Cardiac fibroblast (primary cell): ENCODE measurements around the gene DEK.
A peak's percentile ranks its signal among the peaks of the same experiment; 100 is the strongest.

ENCODE experiments used
- DNase-seq, 2 donors: peaks; one replicate each; pipeline versions ENCODE4 v3.0.0 to v3.0.0-alpha.2; 2010; ENCODE audit warnings: low read depth in 2 of 2
- H3K4me3 ChIP-seq, 2 donors: replicated peaks in 1 of 2; 1 replicate in 1 of 2; 2 replicates in 1 of 2; pipeline ENCODE4 v1.5.1; 2011; ENCODE audit warnings: low read depth in 2 of 2, low read length in 2 of 2, mild to moderate bottlenecking in 2 of 2, moderate library complexity in 1 of 2
- TF ChIP-seq, protein P1 (sequence below): IDR thresholded peaks from one replicate; pipeline ENCODE4 v1.5.1; 2011; ENCODE audit warnings: low read depth, mild to moderate bottlenecking, low read length, inconsistent platforms

DEK gene

DNA sequence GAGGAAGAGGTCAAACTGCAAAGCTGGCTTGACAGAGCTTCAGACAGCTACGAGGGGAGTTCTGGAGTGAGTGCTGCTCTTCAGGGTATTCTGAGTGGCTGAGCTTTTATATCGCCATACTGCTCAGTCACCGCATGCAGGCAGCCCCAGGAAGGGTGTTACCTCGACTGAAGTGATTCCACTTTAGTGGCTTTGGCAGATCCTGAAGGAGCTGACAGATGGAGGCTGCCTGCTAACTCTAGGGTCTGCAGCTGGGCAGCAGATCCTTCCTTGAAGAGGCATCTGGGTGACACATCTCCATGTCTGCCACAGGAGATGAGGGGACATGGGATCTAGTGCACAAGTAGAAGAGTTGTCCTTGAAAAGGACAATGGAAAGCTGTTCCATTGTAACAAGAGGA, 3.7 kb upstream of the DEK start:
- no peak overlapping the region for H3K4me3 ChIP-seq
- TF ChIP-seq, protein P1, sequence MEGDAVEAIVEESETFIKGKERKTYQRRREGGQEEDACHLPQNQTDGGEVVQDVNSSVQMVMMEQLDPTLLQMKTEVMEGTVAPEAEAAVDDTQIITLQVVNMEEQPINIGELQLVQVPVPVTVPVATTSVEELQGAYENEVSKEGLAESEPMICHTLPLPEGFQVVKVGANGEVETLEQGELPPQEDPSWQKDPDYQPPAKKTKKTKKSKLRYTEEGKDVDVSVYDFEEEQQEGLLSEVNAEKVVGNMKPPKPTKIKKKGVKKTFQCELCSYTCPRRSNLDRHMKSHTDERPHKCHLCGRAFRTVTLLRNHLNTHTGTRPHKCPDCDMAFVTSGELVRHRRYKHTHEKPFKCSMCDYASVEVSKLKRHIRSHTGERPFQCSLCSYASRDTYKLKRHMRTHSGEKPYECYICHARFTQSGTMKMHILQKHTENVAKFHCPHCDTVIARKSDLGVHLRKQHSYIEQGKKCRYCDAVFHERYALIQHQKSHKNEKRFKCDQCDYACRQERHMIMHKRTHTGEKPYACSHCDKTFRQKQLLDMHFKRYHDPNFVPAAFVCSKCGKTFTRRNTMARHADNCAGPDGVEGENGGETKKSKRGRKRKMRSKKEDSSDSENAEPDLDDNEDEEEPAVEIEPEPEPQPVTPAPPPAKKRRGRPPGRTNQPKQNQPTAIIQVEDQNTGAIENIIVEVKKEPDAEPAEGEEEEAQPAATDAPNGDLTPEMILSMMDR: no peak
- DNase-seq: no peak

- TF ChIP-seq, protein P1: no peak
- H3K4me3 ChIP-seq: no peak overlapping the region
- no peak for DNase-seq
Measured at GRCh38 chr6:18266523-18266912, 2.2 kb upstream of the DEK start.

GRCh38 chr6:18265787-18266522, 1.6 kb upstream of the DEK start:
- TF ChIP-seq, protein P1: no peak
- DNase-seq: no peak

DNA sequence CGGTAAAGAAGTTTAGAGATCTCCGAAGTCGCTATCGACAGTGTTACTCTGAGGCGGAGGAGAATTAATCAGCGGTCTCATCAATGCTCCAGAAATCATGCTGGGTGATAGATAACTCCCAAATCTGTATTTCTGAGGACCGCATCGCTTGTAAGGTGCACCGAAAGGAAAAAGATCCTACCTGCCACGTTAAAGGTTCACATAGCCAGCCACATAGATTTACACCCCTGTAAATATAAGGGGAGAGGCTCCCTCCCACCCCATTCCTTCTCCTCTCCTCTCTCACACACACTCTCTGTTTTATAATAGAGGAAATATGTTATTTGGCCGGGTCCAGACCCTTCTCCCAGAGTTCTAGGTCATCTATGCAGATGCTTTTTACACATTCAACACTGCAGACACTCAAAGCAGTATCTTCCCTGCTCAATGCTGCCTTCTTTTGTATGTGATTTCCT, 620 bp upstream of the DEK start:
- TF ChIP-seq, protein P1: no peak
- no peak for DNase-seq

More at GRCh38 chr6:18265787-18266522, 1.6 kb upstream of the DEK start:
- H3K4me3 ChIP-seq: no peak overlapping the region

GRCh38 chr6:18263418-18264218, 712 bp downstream of the DEK start:
- peak; percentile 19 to 31 for DNase-seq
- peak overlapping the region; percentile 94 to 96 for H3K4me3 ChIP-seq
- TF ChIP-seq, protein P1: no peak

More for the DNA sequence above, 620 bp upstream of the DEK start:
- peak overlapping the region; percentile 53 to 94 for H3K4me3 ChIP-seq

GRCh38 chr6:18262702-18263417, 1.5 kb downstream of the DEK start:
- TF ChIP-seq, protein P1: no peak
- DNase-seq: peak; percentile 5 to 22

More at GRCh38 chr6:18262702-18263417, 1.5 kb downstream of the DEK start:
- peak overlapping the region; percentile 94 to 96 for H3K4me3 ChIP-seq
